ENCODE results near the gene MEF2A.
A peak's percentile ranks its signal among the peaks of the same experiment; 100 is the strongest.

The MEF2A gene

DNA sequence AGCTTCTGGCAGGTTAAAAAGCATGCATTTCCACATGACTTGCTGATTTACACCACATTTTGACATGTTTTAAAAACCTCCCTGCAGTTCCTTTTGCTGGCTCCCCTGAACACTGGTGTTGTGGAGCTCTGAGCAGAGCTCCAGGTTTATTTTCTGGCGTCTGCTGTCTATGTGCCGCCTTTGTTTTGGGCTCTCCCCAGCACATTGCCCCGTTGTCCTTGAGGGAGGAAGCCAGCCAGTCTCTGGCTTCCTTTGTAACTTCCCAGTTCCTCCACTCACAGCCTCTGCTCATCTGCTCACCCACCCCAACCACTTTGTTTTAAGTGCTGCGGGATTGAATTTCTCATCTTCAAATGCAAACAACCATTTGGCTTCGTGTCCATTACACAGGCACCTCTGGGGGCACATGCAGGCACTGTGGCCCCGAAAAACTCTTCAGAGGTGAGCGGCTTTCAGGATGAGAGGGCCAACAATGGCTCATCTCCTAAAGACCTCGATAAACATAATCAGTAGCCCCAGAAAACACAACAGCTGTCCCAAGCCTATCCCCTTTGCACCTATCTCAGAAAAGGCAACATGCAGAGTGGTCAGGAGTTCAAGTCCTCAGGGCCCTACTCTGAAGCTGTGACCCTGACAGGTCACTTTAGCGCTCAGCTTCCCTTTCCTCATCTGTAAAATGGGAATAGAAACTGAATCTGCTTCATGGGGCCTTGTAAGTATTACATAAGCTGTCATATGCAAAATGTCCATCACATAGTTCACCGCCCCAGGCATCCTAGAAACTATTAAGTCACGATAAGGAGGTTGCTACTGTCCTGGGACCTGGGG is 1.3 kb upstream of the MEF2A start:
- Histone ChIP-seq H3K4me2 (ENCODE audit: low read length) (peak overlapping the region; percentile 100), H3K4me1 (ENCODE audit: control insufficient read depth, insufficient read depth, low read length) (peaks cover 29% of the 10 kb centered on the region), H3K9ac (ENCODE audit: low read depth, low read length) (peak overlapping the region; percentile 99), H3K4me3 (ENCODE audit: low read length) (peak overlapping the region; percentile 99), H3K9me3 (replicated peaks; ENCODE audit: low read length) (no peaks in the 10 kb centered on the region), H3K36me3 (ENCODE audit: insufficient read depth, low read length) (no peaks in the 10 kb centered on the region), H3K27me3 (ENCODE audit: control insufficient read depth, insufficient read depth, low read length) (no peaks in the 10 kb centered on the region)

DNA sequence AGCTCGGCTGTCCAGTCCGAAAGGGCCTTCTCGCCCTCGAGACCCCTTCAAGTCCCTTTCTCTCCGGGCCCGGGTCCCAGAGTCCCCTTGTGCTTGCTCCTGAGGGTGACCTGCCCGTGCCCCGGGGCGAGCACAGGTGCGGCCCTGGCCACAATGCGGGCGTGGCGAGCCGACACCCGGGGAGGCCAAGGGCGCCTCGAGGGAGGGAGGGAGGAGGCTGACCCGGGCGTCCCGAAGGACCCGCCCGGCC is 810 bp upstream of the MEF2A start:
- Histone ChIP-seq H3K9me3 (replicated peaks; ENCODE audit: low read length) (no peaks in the 10 kb centered on the region), H3K36me3 (ENCODE audit: insufficient read depth, low read length) (no peaks in the 10 kb centered on the region), H3K9ac (ENCODE audit: low read depth, low read length) (peak overlapping the region; percentile 99), H3K4me1 (ENCODE audit: control insufficient read depth, insufficient read depth, low read length) (peaks cover 29% of the 10 kb centered on the region), H3K4me3 (ENCODE audit: low read length) (peak overlapping the region; percentile 99), H3K27me3 (ENCODE audit: control insufficient read depth, insufficient read depth, low read length) (no peaks in the 10 kb centered on the region), H3K4me2 (ENCODE audit: low read length) (peak overlapping the region; percentile 100)

DNA sequence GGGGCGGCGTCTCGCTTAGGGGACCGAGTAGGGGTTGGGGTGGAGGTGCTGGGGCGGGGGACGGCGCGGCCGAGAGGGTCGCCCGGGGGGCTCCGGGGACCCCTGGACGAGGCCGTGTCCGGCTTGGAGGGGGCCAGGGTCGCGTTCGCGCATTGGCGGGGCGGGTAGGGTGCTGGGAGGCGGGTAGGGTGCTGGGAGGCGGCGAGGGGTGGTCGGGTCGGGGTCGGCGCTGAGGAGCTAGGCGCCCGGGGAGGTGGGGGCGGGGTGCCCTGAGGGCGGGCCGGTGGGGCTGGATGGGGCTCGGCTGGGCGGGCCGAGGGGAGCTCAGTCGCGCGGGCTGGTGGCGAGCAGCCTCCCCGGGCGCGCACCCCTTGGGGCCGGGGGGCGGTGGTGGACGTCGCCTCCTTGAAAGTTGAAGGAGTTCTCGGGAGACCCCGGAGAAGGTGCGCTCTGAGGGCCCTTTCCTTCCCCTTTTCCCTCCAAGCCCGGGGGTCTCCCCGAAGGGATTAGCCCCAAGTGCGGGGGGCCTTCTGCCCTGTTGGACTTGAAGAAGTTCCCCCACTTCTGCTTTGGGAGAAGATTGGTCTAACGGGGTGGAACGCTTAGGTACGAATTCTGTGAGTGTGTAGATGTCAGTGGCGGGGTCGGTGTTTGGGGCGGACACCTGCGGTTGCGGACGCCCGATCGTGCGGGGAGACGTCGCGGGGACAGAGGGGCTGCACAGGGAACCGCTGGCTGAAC is 543 bp downstream of the MEF2A start:
- Histone ChIP-seq H3K9me3 (replicated peaks; ENCODE audit: low read length) (no peaks in the 10 kb centered on the region), H3K27me3 (ENCODE audit: control insufficient read depth, insufficient read depth, low read length) (no peaks in the 10 kb centered on the region), H3K9ac (ENCODE audit: low read depth, low read length) (peak overlapping the region; percentile 99), H3K4me1 (ENCODE audit: control insufficient read depth, insufficient read depth, low read length) (peaks cover 29% of the 10 kb centered on the region), H3K4me3 (ENCODE audit: low read length) (peak overlapping the region; percentile 99), H3K36me3 (ENCODE audit: insufficient read depth, low read length) (no peaks in the 10 kb centered on the region), H3K4me2 (ENCODE audit: low read length) (peak overlapping the region; percentile 100)

DNA sequence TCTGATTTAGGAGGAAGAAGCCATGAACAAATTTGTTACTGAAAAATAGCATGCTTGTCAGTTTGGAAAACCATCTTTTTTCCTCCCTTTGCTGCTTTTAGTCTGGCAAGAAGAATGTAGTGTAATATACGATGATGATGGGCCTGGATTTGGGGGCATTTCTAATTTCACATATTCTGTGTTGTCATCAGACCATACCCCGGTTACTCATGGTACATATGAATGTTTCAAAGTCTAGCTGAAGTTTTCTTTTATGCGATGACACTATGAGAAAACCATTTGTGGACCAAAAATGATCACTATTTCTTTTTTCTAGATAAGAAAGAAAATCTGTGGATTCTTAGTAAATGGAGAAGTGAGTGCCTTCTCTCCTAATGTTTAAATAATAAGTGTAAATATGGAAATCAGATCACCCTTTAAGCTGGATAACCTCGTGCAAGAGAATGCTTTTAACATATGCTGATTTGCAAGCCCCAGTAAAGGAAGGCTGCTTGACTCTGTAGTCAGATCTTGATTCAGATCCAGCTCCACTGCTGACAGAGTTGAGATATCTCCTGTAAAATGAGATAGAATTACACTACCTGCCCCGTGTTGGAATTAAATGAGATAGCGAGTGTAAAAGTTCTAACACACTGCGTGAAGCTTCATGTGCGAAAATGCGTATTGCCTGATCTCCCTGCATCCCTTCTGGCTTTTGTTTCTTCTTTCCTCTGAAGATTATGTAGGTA is 3.0 kb downstream of the MEF2A start:
- no peaks in the 10 kb centered on the region for H3K27me3 ChIP-seq (ENCODE audit: control insufficient read depth, insufficient read depth, low read length)
- H3K9ac ChIP-seq (ENCODE audit: low read depth, low read length): peak overlapping the region; percentile 99
- peaks cover 29% of the 10 kb centered on the region for H3K4me1 ChIP-seq (ENCODE audit: control insufficient read depth, insufficient read depth, low read length)
- peak overlapping the region; percentile 10 for H3K4me3 ChIP-seq (ENCODE audit: low read length)
- H3K4me2 ChIP-seq (ENCODE audit: low read length): peak overlapping the region; percentile 80
- no peaks in the 10 kb centered on the region for H3K36me3 ChIP-seq (ENCODE audit: insufficient read depth, low read length)
- H3K9me3 ChIP-seq (replicated peaks; ENCODE audit: low read length): no peaks in the 10 kb centered on the region

DNA sequence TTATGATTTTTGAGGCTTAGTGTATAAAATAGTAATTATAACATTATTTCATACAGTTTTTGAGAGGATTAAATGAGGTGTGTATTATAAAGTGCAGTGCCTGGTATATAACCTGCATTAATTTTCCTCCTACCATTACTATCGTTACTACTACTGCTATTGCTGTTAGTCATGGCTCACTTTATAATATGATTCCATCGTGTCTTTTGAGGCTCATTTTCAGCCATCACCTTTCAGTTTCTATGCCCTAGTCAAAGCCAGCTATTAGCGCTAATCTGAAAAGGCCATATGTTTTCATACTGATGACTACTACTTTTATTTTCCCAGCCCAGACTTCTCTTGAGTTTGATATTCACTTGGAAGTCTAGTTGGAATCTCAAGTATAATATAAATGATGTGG is 5.5 kb downstream of the MEF2A start:
- H3K36me3 ChIP-seq (ENCODE audit: insufficient read depth, low read length): no peaks in the 10 kb centered on the region
- H3K4me3 ChIP-seq (ENCODE audit: low read length): no peak overlapping the region
- H3K4me2 ChIP-seq (ENCODE audit: low read length): no peak overlapping the region
- peaks cover 18% of the 10 kb centered on the region for H3K4me1 ChIP-seq (ENCODE audit: control insufficient read depth, insufficient read depth, low read length)
- H3K9ac ChIP-seq (ENCODE audit: low read depth, low read length): no peak overlapping the region
- no peaks in the 10 kb centered on the region for H3K27me3 ChIP-seq (ENCODE audit: control insufficient read depth, insufficient read depth, low read length)
- no peaks in the 10 kb centered on the region for H3K9me3 ChIP-seq (replicated peaks; ENCODE audit: low read length)

DNA sequence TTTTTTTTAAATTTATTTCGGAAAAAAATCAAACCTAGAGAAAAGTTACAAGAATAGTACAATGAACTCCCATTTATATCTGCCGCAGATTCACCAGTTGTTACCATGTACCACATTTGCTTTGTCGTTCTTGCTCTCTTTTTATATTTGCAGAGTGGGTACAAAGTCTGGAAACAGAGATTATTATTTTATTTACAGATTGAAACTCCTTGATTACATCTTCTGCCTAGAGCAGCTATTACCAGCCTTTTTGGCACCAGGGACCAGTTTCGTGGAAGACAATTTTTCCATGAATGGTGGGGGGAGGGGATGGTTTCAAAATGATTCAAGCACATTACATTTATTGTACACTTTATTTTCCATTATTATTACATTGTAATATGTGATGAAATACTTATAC is 8.3 kb downstream of the MEF2A start:
- H3K9me3 ChIP-seq (replicated peaks; ENCODE audit: low read length): no peaks in the 10 kb centered on the region
- H3K27me3 ChIP-seq (ENCODE audit: control insufficient read depth, insufficient read depth, low read length): no peaks in the 10 kb centered on the region
- H3K4me2 ChIP-seq (ENCODE audit: low read length): no peak overlapping the region
- H3K4me3 ChIP-seq (ENCODE audit: low read length): no peak overlapping the region
- H3K36me3 ChIP-seq (ENCODE audit: insufficient read depth, low read length): no peaks in the 10 kb centered on the region
- no peak overlapping the region for H3K9ac ChIP-seq (ENCODE audit: low read depth, low read length)
- peaks cover 8% of the 10 kb centered on the region for H3K4me1 ChIP-seq (ENCODE audit: control insufficient read depth, insufficient read depth, low read length)

DNA sequence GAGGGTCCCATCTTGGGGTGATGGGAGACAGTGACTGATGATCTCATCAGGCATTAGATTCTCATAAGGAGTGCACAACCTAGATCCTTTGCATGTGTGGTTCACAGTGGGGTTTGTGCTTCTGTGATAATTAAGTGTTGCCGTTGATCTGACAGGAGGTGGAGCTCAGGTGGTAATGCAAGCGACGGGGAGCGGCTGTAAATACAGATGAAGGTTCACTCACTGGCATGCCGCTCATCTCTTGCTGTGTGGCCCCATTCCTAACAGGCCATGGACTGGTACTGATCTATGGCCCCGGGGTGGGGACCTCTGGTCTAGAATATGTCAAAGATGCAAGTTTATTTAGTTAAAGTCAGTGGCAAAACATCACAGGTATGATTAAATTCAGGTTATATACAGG is 8.7 kb downstream of the MEF2A start:
- Histone ChIP-seq H3K4me1 (ENCODE audit: control insufficient read depth, insufficient read depth, low read length) (peaks cover 5% of the 10 kb centered on the region), H3K9me3 (replicated peaks; ENCODE audit: low read length) (no peaks in the 10 kb centered on the region), H3K36me3 (ENCODE audit: insufficient read depth, low read length) (no peaks in the 10 kb centered on the region), H3K4me3 (ENCODE audit: low read length) (no peak overlapping the region), H3K27me3 (ENCODE audit: control insufficient read depth, insufficient read depth, low read length) (no peaks in the 10 kb centered on the region), H3K4me2 (ENCODE audit: low read length) (no peak overlapping the region), H3K9ac (ENCODE audit: low read depth, low read length) (no peak overlapping the region)

DNA sequence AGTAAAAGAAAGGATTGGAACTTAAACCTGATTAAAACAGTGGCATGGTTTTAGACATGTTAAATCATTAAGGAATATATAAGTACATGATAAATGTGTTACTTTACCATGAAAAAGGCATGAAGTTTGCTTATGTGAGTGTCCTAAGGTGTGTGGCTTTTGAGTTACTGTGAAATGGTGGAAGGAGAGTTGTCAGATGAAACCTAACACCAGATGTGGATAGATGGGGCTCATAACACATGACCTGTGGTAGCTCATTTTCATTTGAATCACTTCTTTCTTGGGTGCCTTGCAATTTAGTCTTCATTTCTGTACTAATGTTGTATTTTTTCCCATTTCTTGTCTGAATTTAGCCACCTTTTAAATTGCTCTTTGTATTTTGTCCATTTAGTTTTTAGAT is 13.0 kb downstream of the MEF2A start:
- Histone ChIP-seq H3K4me1 (ENCODE audit: control insufficient read depth, insufficient read depth, low read length) (peaks cover 10% of the 10 kb centered on the region), H3K9ac (ENCODE audit: low read depth, low read length) (no peak overlapping the region), H3K4me3 (ENCODE audit: low read length) (no peak overlapping the region), H3K4me2 (ENCODE audit: low read length) (no peak overlapping the region), H3K9me3 (replicated peaks; ENCODE audit: low read length) (no peaks in the 10 kb centered on the region), H3K36me3 (ENCODE audit: insufficient read depth, low read length) (no peaks in the 10 kb centered on the region), H3K27me3 (ENCODE audit: control insufficient read depth, insufficient read depth, low read length) (no peaks in the 10 kb centered on the region)

DNA sequence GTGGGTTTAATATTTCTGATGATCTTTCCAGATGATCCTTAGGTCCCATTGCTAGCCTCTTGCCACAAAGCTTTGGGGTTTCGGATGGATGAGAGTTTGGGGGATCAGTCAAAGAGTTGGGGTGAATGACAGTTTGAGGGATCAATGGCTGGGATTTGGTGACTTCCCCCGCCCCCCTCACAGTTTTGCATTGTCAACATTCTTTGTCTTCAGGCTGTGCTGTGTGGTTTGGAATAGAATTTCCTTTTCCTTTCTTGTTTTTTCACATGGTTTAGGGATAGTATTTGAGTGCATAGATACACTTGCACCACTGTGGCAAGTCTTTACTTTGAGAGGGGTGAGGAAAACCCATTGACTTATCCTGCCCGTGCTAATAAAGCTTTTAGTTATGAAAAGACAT is 14.3 kb downstream of the MEF2A start:
- H3K27me3 ChIP-seq (ENCODE audit: control insufficient read depth, insufficient read depth, low read length): no peaks in the 10 kb centered on the region
- no peak overlapping the region for H3K9ac ChIP-seq (ENCODE audit: low read depth, low read length)
- H3K36me3 ChIP-seq (ENCODE audit: insufficient read depth, low read length): no peaks in the 10 kb centered on the region
- H3K4me3 ChIP-seq (ENCODE audit: low read length): no peak overlapping the region
- no peaks in the 10 kb centered on the region for H3K9me3 ChIP-seq (replicated peaks; ENCODE audit: low read length)
- no peak overlapping the region for H3K4me2 ChIP-seq (ENCODE audit: low read length)
- H3K4me1 ChIP-seq (ENCODE audit: control insufficient read depth, insufficient read depth, low read length): peaks cover 10% of the 10 kb centered on the region

DNA sequence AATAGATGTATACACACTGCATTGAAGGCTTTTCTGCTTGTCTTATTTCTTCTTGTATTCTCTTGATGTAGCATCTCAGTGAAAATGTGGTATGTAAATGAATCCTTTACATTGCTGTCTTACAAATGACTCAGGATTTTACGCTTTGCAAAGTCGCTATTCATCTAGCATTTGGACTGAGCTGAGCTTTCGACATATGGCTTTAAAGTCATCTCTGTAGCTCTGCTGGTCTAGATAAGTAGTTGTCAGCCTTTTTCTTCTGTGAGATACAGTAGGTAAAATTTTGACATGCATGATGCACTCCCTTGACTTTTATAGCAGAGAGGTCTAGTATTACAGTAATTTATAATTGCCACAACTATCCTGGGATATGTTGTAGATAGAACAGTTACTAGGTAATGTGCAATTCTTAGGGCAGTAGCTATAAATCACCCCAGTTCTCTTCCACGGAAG is 16.8 kb downstream of the MEF2A start:
- Histone ChIP-seq H3K9me3 (replicated peaks; ENCODE audit: low read length) (no peaks in the 10 kb centered on the region), H3K4me3 (ENCODE audit: low read length) (no peak overlapping the region), H3K9ac (ENCODE audit: low read depth, low read length) (no peak overlapping the region), H3K36me3 (ENCODE audit: insufficient read depth, low read length) (no peaks in the 10 kb centered on the region), H3K27me3 (ENCODE audit: control insufficient read depth, insufficient read depth, low read length) (no peaks in the 10 kb centered on the region), H3K4me1 (ENCODE audit: control insufficient read depth, insufficient read depth, low read length) (peaks cover 10% of the 10 kb centered on the region), H3K4me2 (ENCODE audit: low read length) (no peak overlapping the region)

DNA sequence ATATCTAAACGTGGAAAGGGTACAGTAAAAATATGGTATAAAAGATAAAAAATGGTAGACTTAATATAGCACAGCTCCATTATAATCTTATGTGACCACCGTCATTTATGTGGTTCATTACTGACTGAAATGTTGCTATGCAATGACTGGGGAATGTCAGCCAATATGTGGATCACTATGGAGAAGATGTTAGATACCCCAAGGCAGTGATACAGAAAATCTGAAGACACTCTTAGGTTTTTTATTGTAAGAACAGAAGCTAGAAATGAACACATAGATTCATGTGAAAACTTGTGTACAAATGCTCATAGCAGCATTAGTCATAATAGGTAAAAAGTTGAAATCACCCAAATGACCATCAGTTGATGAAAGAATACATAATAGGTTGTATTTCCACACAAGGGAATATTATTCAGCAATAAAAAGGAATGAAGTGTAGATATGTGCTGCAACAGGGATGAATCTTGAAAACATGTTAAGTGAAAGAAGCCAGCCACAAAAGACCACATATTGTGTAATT is 18.4 kb downstream of the MEF2A start:
- Histone ChIP-seq H3K36me3 (ENCODE audit: insufficient read depth, low read length) (no peaks in the 10 kb centered on the region), H3K27me3 (ENCODE audit: control insufficient read depth, insufficient read depth, low read length) (no peaks in the 10 kb centered on the region), H3K4me2 (ENCODE audit: low read length) (no peak overlapping the region), H3K4me3 (ENCODE audit: low read length) (no peak overlapping the region), H3K9ac (ENCODE audit: low read depth, low read length) (no peak overlapping the region), H3K4me1 (ENCODE audit: control insufficient read depth, insufficient read depth, low read length) (peaks cover 5% of the 10 kb centered on the region), H3K9me3 (replicated peaks; ENCODE audit: low read length) (no peaks in the 10 kb centered on the region)
